DMS79 treated with DMSO at 0.1 percent for 48 hours (cell line): ENCODE data around the gene DNAH9.

Experiments
- DNase-seq: peaks from one replicate; lab custom pipeline; 2025; lab: John Stamatoyannopoulos, UW

Gene DNAH9

GRCh38 chr17:11651089-11651488 is 52.8 kb downstream of the DNAH9 start:
- no peak for DNase-seq

GRCh38 chr17:11668618-11669017 is 70.3 kb downstream of the DNAH9 start:
- no peak for DNase-seq

- no peak for DNase-seq
Observed at GRCh38 chr17:11671126-11671525, 72.9 kb downstream of the DNAH9 start.

- no peak for DNase-seq
Observed at GRCh38 chr17:11682646-11683045, 84.4 kb downstream of the DNAH9 start.

GRCh38 chr17:11690681-11691080 is 92.4 kb downstream of the DNAH9 start:
- no peak for DNase-seq

- no peak for DNase-seq
Observed at GRCh38 chr17:11692688-11693087, 94.4 kb downstream of the DNAH9 start.

- DNase-seq = no peak
Observed at GRCh38 chr17:11693284-11693683, 95.0 kb downstream of the DNAH9 start.

- DNase-seq = no peak
Observed at GRCh38 chr17:11700668-11701067, 102.4 kb downstream of the DNAH9 start.

- DNase-seq = no peak
Observed at GRCh38 chr17:11701911-11702310, 103.6 kb downstream of the DNAH9 start.

- no peak for DNase-seq
Observed at GRCh38 chr17:11704041-11704440, 105.8 kb downstream of the DNAH9 start.

- peak; percentile 1 for DNase-seq
Observed at GRCh38 chr17:11705111-11705510, 106.8 kb downstream of the DNAH9 start.

- DNase-seq = no peak
Observed at GRCh38 chr17:11707586-11707985, 109.3 kb downstream of the DNAH9 start.

- no peak for DNase-seq
Observed at GRCh38 chr17:11712456-11712855, 114.2 kb downstream of the DNAH9 start.

GRCh38 chr17:11719203-11719602 is 120.9 kb downstream of the DNAH9 start:
- DNase-seq = no peak

GRCh38 chr17:11719856-11720255 is 121.6 kb downstream of the DNAH9 start:
- no peak for DNase-seq

GRCh38 chr17:11720816-11721215 is 122.5 kb downstream of the DNAH9 start:
- DNase-seq = no peak

- no peak for DNase-seq
Observed at GRCh38 chr17:11730747-11731146, 132.5 kb downstream of the DNAH9 start.

- DNase-seq = no peak
Observed at GRCh38 chr17:11736613-11737312, 138.5 kb downstream of the DNAH9 start.

GRCh38 chr17:11737313-11737679 is 139.0 kb downstream of the DNAH9 start:
- DNase-seq = no peak

- no peak for DNase-seq
Observed at GRCh38 chr17:11738151-11738550, 139.9 kb downstream of the DNAH9 start.

- DNase-seq = no peak
Observed at GRCh38 chr17:11739351-11739750, 141.1 kb downstream of the DNAH9 start.

GRCh38 chr17:11739848-11740247 is 141.6 kb downstream of the DNAH9 start:
- DNase-seq = no peak

GRCh38 chr17:11742886-11743285 is 144.6 kb downstream of the DNAH9 start:
- no peak for DNase-seq

GRCh38 chr17:11744696-11745095 is 146.4 kb downstream of the DNAH9 start:
- no peak for DNase-seq
